HG02852 (cell line): Measurements from ENCODE around the gene VEZF1.
A peak's percentile ranks its signal among the peaks of the same experiment; 100 is the strongest.

Source experiments
- ATAC-seq: cut with Tn5 transposase; IDR thresholded peaks from one replicate; pipeline ENCODE4 v1.9.1; 2021; ENCODE audit warnings: mild to moderate bottlenecking, moderate library complexity; ENCODE audit not compliant: unreplicated experiment

Gene VEZF1

GRCh38 chr17:57999010-57999495 is 11.0 kb upstream of the VEZF1 start:
- no peak for ATAC-seq

GRCh38 chr17:57997085-57997809 is 9.2 kb upstream of the VEZF1 start:
- no peak for ATAC-seq

- ATAC-seq = peak; percentile 62
These were observed 7.3 kb upstream of the VEZF1 start for GRCh38 chr17:57995076-57995956.

GRCh38 chr17:57994436-57994835 is 6.4 kb upstream of the VEZF1 start:
- ATAC-seq = no peak

GRCh38 chr17:57993471-57994365 is 5.7 kb upstream of the VEZF1 start:
- no peak for ATAC-seq

GRCh38 chr17:57991537-57991936 is 3.5 kb upstream of the VEZF1 start:
- no peak for ATAC-seq

GRCh38 chr17:57990037-57990436 is 2.0 kb upstream of the VEZF1 start:
- ATAC-seq = no peak

GRCh38 chr17:57988301-57989250 is 522 bp upstream of the VEZF1 start:
- ATAC-seq = peak; percentile 80

- no peak for ATAC-seq
These were observed 1.0 kb downstream of the VEZF1 start for GRCh38 chr17:57986841-57987580.

GRCh38 chr17:57985675-57985974 is 2.4 kb downstream of the VEZF1 start:
- no peak for ATAC-seq

- no peak for ATAC-seq
These were observed 2.9 kb downstream of the VEZF1 start for GRCh38 chr17:57984936-57985674.

- no peak for ATAC-seq
These were observed 3.7 kb downstream of the VEZF1 start for GRCh38 chr17:57984261-57984890.

- ATAC-seq = no peak
These were observed 4.6 kb downstream of the VEZF1 start for GRCh38 chr17:57983446-57983845.

GRCh38 chr17:57982452-57983170 is 5.4 kb downstream of the VEZF1 start:
- ATAC-seq = no peak

GRCh38 chr17:57980522-57980921 is 7.5 kb downstream of the VEZF1 start:
- ATAC-seq = no peak

- no peak for ATAC-seq
These were observed 9.0 kb downstream of the VEZF1 start for GRCh38 chr17:57979076-57979475.

GRCh38 chr17:57976594-57976993 is 11.5 kb downstream of the VEZF1 start:
- no peak for ATAC-seq

- no peak for ATAC-seq
These were observed 13.0 kb downstream of the VEZF1 start for GRCh38 chr17:57975044-57975443.
